GM23338 (cell line): ENCODE measurements around the gene POR. TPM values are rescaled to one million over a fixed set of nuclear protein-coding genes. Genes with fewer than 3 reads are reported as not detected.

ENCODE experiments used
- ATAC-seq: fragments of 200-7000 bp; cut with Tn5 transposase; 3 replicates; pipeline ENCODE4 v1.9.1; 2020
- DNase-seq: peaks from one replicate; pipeline ENCODE4 v3.0.0-alpha.2; 2015; ENCODE audit warnings: low spot score
- H2AFZ ChIP-seq: fragments of 200-600 bp; sonication (generic); 2 replicates; pipeline ENCODE4 v1.8.0; 2016; ENCODE audit warnings: antibody characterized with exemption, mild to moderate bottlenecking, moderate library complexity
- H3F3A ChIP-seq: fragments of 200-600 bp; sonication (generic); replicated peaks from 2 replicates; pipeline ENCODE4 v1.8.0; 2017; ENCODE audit warnings: antibody characterized with exemption, mixed run types, low read depth
- H3K27ac ChIP-seq: fragments of 200-600 bp; sonication (generic); 2 replicates; pipeline ENCODE4 v1.6.1; 2016; ENCODE audit warnings: low read depth
- H3K27me3 ChIP-seq: fragments of 200-600 bp; sonication (generic); 2 replicates; pipeline ENCODE4 v1.8.0; 2016; ENCODE audit warnings: mild to moderate bottlenecking, mixed run types, moderate library complexity; ENCODE audit not compliant: insufficient read depth
- H3K36me3 ChIP-seq: fragments of 200-600 bp; sonication (generic); 2 replicates; pipeline ENCODE4 v1.8.0; 2016; ENCODE audit warnings: mild to moderate bottlenecking; ENCODE audit not compliant: insufficient read depth
- H3K4me1 ChIP-seq: fragments of 200-600 bp; sonication (generic); 2 replicates; pipeline ENCODE4 v1.8.0; 2016; ENCODE audit warnings: mild to moderate bottlenecking, moderate library complexity; ENCODE audit not compliant: insufficient read depth
- H3K4me2 ChIP-seq: fragments of 200-600 bp; sonication (generic); 2 replicates; pipeline ENCODE4 v1.7.1; 2017; ENCODE audit warnings: mixed run types
- H3K4me3 ChIP-seq: fragments of 200-600 bp; sonication (generic); 2 replicates; pipeline ENCODE4 v1.6.1; 2016; ENCODE audit warnings: mixed run types
- H3K79me2 ChIP-seq: fragments of 200-600 bp; sonication (generic); replicated peaks from 2 replicates; pipeline ENCODE4 v1.8.0; 2017; ENCODE audit warnings: mild to moderate bottlenecking; ENCODE audit not compliant: insufficient read depth
- H3K9me2 ChIP-seq: fragments of 200-600 bp; sonication (generic); 2 replicates; pipeline ENCODE4 v1.8.0; 2017; ENCODE audit not compliant: insufficient read depth
- H4K20me1 ChIP-seq: fragments of 200-600 bp; sonication (generic); replicated peaks from 2 replicates; pipeline ENCODE4 v1.8.0; 2017; ENCODE audit warnings: mild to moderate bottlenecking; ENCODE audit not compliant: insufficient read depth
- H3K27ac Mint-ChIP-seq: 2 replicates; pipeline ENCODE4 v1.8.0; 2020; ENCODE audit warnings: inconsistent platforms, mild to moderate bottlenecking, moderate library complexity, mixed read lengths
- H3K27me3 Mint-ChIP-seq: 3 replicates; pipeline ENCODE4 v1.8.0; 2022; ENCODE audit warnings: low read depth, mild to moderate bottlenecking, moderate library complexity, mixed read lengths, inconsistent platforms; ENCODE audit not compliant: insufficient read depth, poor library complexity
- H3K36me3 Mint-ChIP-seq: 3 replicates; pipeline ENCODE4 v1.8.0; 2021; ENCODE audit warnings: low read depth, mild to moderate bottlenecking, inconsistent platforms, moderate library complexity, mixed read lengths
- H3K4me1 Mint-ChIP-seq: 3 replicates; pipeline ENCODE4 v1.8.0; 2020; ENCODE audit warnings: mild to moderate bottlenecking, inconsistent platforms, mixed read lengths
- H3K4me3 Mint-ChIP-seq: 3 replicates; pipeline ENCODE4 v1.8.0; 2021; ENCODE audit warnings: moderate library complexity, mild to moderate bottlenecking, inconsistent platforms, mixed read lengths
- H3K9me3 Mint-ChIP-seq: 3 replicates; pipeline ENCODE4 v1.8.0; 2020; ENCODE audit warnings: moderate library complexity, mild to moderate bottlenecking, inconsistent platforms, mixed read lengths
- CREB1 ChIP-seq: fragments of 250-450 bp; sonication (Bioruptor Pico); IDR thresholded peaks from 2 replicates; pipeline ENCODE4 v1.5.0; 2020; ENCODE audit warnings: low read depth, mild to moderate bottlenecking, moderate library complexity
- EZH2 ChIP-seq: fragments of 200-600 bp; sonication (generic); IDR thresholded peaks from one replicate; pipeline ENCODE4 v1.8.0; 2017; ENCODE audit warnings: antibody characterized with exemption, mild to moderate bottlenecking, low read depth; ENCODE audit not compliant: unreplicated experiment
- EZH2phosphoT487 ChIP-seq: fragments of 200-600 bp; sonication (generic); IDR thresholded peaks from one replicate; pipeline ENCODE4 v1.8.1; 2018; ENCODE audit warnings: antibody characterized with exemption; ENCODE audit not compliant: unreplicated experiment
- JUNB ChIP-seq: IDR thresholded peaks from one replicate; pipeline ENCODE4 v1.6.1; 2016; ENCODE audit warnings: antibody characterized with exemption; ENCODE audit not compliant: unreplicated experiment
- NANOG ChIP-seq: IDR thresholded peaks from 2 replicates; pipeline ENCODE4 v1.6.1; 2016; ENCODE audit warnings: antibody characterized with exemption, borderline replicate concordance
- POLR2AphosphoS5 ChIP-seq: IDR thresholded peaks from 2 replicates; pipeline ENCODE4 v1.6.1; 2016; ENCODE audit warnings: antibody characterized with exemption, low read depth
- REST ChIP-seq: IDR thresholded peaks from one replicate; pipeline ENCODE4 v1.6.1; 2018; ENCODE audit warnings: antibody characterized with exemption; ENCODE audit not compliant: unreplicated experiment
- STAT1 ChIP-seq: IDR thresholded peaks from one replicate; pipeline ENCODE4 v1.6.1; 2016; ENCODE audit warnings: antibody characterized with exemption; ENCODE audit not compliant: unreplicated experiment
- ZNF114 ChIP-seq: fragments of 250-450 bp; sonication (Bioruptor Pico); IDR thresholded peaks from 2 replicates; pipeline ENCODE4 v1.5.0; 2020; ENCODE audit warnings: mild to moderate bottlenecking, moderate library complexity
- ZNF331 ChIP-seq: fragments of 250-450 bp; sonication (Bioruptor Pico); IDR thresholded peaks from 2 replicates; pipeline ENCODE4 v1.5.0; 2020; ENCODE audit warnings: low read depth, mild to moderate bottlenecking, moderate library complexity
- polyA plus RNA-seq: library from polyadenylated mRNA; unstranded; fragments of >200 nt; fragmentation: Nextera tagmentation; extraction: Ambion mirVana; gene quantifications from 2 replicates; pipeline ENCODE4 v1.2.1, GENCODE V29; 2016
- total RNA-seq: library from RNA; depleted of rRNA; stranded (reverse); fragments of >200 nt; shearing (Covaris generic); gene quantifications from 2 replicates; pipeline ENCODE4 v1.2.3, GENCODE V29; 2014
- TF ChIP-seq, protein P1 (sequence below): fragments of 250-450 bp; sonication (Bioruptor Pico); IDR thresholded peaks from 2 replicates; pipeline ENCODE4 v1.5.0; 2020; ENCODE audit warnings: mild to moderate bottlenecking, moderate library complexity
- TF ChIP-seq, protein P2 (sequence below): IDR thresholded peaks from 2 replicates; pipeline ENCODE4 v1.6.1; 2016; ENCODE audit warnings: antibody characterized with exemption
- TF ChIP-seq, protein P3 (sequence below), 2 experiments: fragments of 200-600 bp in 1 of 2; sonication (generic) in 1 of 2; conservative IDR thresholded peaks; 2 replicates each; pipeline versions ENCODE4 v1.5.1 to v1.6.1; 2016 to 2017; ENCODE audit warnings: antibody characterized with exemption in 2 of 2, low read depth in 2 of 2, mild to moderate bottlenecking in 2 of 2, moderate library complexity in 1 of 2

The POR gene
- total and polyA plus RNA-seq, 2 experiments from 2014 or later: 126 to 164 TPM

DNA sequence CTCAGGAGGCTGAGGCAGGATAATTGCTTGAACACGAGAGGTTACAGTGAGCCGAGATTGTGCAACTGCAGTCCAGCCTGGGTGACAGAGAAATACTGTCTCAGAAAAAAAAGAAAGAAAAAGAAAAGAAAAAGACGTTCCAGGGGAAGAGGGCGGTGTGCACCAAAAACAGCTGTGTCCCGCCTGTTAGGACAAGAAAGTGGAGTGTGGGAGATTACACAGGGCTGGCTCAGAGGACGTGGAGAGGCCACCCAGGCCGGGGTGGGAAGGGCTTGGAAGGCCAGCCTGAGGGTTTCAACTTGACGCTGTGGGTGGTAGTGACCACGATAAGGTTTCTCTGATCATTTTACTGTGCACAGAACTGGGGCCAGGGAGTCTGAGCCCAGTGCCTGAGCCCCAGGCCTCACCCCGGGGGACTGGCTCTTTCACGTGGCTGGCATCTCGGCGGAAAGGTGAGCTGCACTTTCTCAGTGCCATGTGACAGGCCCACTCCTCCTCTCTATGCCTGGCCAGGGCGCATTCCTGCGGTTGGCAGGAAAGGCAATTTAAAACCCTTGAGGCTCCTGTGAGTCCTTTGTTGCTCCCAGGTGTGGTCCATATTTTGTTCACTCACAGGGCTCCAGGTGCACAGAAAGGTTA is 22.2 kb upstream of the POR start:
- H3K36me3 Mint-ChIP-seq: peaks cover 14% of the 10 kb centered on the region
- DNase-seq: no peak
- Histone ChIP-seq H3K27ac (no peak overlapping the region), H3K79me2 (no peaks in the 10 kb centered on the region), H3K36me3 (no peaks in the 10 kb centered on the region), H4K20me1 (no peaks in the 10 kb centered on the region), H3K4me1 (no peaks in the 10 kb centered on the region), H3K4me3 (no peak overlapping the region), H3K27me3 (no peaks in the 10 kb centered on the region), H2AFZ (no peak overlapping the region), H3F3A (no peaks in the 10 kb centered on the region), H3K4me2 (no peak overlapping the region), H3K9me2 (no peaks in the 10 kb centered on the region)
- H3K4me1 Mint-ChIP-seq: peaks cover 2% of the 10 kb centered on the region; the same call in 1 of the 3 replicates
- peaks cover 10% of the 10 kb centered on the region for H3K27me3 Mint-ChIP-seq
- H3K9me3 Mint-ChIP-seq: peaks cover 2% of the 10 kb centered on the region; the same call in 1 of the 3 replicates
- no peak overlapping the region; the same call in 2 of the 3 replicates for H3K4me3 Mint-ChIP-seq
- no peak overlapping the region for H3K27ac Mint-ChIP-seq
- no peak for TF ChIP-seq ZNF331 (CRISPR knock-in tag)
- TF ChIP-seq, protein P1, sequence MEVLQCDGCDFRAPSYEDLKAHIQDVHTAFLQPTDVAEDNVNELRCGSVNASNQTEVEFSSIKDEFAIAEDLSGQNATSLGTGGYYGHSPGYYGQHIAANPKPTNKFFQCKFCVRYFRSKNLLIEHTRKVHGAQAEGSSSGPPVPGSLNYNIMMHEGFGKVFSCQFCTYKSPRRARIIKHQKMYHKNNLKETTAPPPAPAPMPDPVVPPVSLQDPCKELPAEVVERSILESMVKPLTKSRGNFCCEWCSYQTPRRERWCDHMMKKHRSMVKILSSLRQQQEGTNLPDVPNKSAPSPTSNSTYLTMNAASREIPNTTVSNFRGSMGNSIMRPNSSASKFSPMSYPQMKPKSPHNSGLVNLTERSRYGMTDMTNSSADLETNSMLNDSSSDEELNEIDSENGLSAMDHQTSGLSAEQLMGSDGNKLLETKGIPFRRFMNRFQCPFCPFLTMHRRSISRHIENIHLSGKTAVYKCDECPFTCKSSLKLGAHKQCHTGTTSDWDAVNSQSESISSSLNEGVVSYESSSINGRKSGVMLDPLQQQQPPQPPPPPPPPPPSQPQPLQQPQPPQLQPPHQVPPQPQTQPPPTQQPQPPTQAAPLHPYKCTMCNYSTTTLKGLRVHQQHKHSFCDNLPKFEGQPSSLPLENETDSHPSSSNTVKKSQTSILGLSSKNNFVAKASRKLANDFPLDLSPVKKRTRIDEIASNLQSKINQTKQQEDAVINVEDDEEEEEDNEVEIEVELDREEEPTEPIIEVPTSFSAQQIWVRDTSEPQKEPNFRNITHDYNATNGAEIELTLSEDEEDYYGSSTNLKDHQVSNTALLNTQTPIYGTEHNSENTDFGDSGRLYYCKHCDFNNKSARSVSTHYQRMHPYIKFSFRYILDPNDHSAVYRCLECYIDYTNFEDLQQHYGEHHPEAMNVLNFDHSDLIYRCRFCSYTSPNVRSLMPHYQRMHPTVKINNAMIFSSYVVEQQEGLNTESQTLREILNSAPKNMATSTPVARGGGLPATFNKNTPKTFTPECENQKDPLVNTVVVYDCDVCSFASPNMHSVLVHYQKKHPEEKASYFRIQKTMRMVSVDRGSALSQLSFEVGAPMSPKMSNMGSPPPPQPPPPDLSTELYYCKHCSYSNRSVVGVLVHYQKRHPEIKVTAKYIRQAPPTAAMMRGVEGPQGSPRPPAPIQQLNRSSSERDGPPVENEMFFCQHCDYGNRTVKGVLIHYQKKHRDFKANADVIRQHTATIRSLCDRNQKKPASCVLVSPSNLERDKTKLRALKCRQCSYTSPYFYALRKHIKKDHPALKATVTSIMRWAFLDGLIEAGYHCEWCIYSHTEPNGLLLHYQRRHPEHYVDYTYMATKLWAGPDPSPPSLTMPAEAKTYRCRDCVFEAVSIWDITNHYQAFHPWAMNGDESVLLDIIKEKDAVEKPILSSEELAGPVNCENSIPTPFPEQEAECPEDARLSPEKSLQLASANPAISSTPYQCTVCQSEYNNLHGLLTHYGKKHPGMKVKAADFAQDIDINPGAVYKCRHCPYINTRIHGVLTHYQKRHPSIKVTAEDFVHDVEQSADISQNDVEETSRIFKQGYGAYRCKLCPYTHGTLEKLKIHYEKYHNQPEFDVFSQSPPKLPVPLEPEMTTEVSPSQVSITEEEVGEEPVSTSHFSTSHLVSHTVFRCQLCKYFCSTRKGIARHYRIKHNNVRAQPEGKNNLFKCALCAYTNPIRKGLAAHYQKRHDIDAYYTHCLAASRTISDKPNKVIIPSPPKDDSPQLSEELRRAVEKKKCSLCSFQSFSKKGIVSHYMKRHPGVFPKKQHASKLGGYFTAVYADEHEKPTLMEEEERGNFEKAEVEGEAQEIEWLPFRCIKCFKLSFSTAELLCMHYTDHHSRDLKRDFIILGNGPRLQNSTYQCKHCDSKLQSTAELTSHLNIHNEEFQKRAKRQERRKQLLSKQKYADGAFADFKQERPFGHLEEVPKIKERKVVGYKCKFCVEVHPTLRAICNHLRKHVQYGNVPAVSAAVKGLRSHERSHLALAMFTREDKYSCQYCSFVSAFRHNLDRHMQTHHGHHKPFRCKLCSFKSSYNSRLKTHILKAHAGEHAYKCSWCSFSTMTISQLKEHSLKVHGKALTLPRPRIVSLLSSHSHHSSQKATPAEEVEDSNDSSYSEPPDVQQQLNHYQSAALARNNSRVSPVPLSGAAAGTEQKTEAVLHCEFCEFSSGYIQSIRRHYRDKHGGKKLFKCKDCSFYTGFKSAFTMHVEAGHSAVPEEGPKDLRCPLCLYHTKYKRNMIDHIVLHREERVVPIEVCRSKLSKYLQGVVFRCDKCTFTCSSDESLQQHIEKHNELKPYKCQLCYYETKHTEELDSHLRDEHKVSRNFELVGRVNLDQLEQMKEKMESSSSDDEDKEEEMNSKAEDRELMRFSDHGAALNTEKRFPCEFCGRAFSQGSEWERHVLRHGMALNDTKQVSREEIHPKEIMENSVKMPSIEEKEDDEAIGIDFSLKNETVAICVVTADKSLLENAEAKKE (CRISPR knock-in tag): no peak
- TF ChIP-seq, protein P2, sequence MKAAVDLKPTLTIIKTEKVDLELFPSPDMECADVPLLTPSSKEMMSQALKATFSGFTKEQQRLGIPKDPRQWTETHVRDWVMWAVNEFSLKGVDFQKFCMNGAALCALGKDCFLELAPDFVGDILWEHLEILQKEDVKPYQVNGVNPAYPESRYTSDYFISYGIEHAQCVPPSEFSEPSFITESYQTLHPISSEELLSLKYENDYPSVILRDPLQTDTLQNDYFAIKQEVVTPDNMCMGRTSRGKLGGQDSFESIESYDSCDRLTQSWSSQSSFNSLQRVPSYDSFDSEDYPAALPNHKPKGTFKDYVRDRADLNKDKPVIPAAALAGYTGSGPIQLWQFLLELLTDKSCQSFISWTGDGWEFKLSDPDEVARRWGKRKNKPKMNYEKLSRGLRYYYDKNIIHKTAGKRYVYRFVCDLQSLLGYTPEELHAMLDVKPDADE: no peak
- TF ChIP-seq NANOG: no peak
- TF ChIP-seq ZNF114 (CRISPR knock-in tag): no peak
- TF ChIP-seq, protein P3, sequence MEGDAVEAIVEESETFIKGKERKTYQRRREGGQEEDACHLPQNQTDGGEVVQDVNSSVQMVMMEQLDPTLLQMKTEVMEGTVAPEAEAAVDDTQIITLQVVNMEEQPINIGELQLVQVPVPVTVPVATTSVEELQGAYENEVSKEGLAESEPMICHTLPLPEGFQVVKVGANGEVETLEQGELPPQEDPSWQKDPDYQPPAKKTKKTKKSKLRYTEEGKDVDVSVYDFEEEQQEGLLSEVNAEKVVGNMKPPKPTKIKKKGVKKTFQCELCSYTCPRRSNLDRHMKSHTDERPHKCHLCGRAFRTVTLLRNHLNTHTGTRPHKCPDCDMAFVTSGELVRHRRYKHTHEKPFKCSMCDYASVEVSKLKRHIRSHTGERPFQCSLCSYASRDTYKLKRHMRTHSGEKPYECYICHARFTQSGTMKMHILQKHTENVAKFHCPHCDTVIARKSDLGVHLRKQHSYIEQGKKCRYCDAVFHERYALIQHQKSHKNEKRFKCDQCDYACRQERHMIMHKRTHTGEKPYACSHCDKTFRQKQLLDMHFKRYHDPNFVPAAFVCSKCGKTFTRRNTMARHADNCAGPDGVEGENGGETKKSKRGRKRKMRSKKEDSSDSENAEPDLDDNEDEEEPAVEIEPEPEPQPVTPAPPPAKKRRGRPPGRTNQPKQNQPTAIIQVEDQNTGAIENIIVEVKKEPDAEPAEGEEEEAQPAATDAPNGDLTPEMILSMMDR (conservative IDR thresholded peaks at IDR 0.05; ENCODE audit: low read depth in 2 of 2): no peak
- TF ChIP-seq JUNB: no peak
- no peak for TF ChIP-seq POLR2AphosphoS5
- no peak for TF ChIP-seq EZH2
- TF ChIP-seq CREB1 (CRISPR knock-in tag): no peak
- no peak for TF ChIP-seq STAT1
- no peak for TF ChIP-seq EZH2phosphoT487
- no peak for TF ChIP-seq REST
- ATAC-seq: no peak
